ENCODE measurements around the gene CFLAR. TPM values are rescaled to one million over a fixed set of nuclear protein-coding genes. Genes with fewer than 3 reads are reported as not detected.

Gene CFLAR
- total RNA-seq, 1 experiment from 2014 or later, result 7.6 TPM

GRCh38 chr2:201132518-201132917 lies 16.6 kb downstream of the CFLAR start:
- H3K27me3 Mint-ChIP-seq (ENCODE audit: low read depth), result no peaks in the 10 kb centered on the region

More at GRCh38 chr2:201132518-201132917, 16.6 kb downstream of the CFLAR start:
- Histone ChIP-seq H3K23ac (ENCODE audit: insufficient read length, low read depth, low read length) (no peak overlapping the region), H3K27ac (ENCODE audit: insufficient read length, low read depth, low read length) (no peak overlapping the region), H2AFZ (ENCODE audit: low read length) (no peak overlapping the region), H4K5ac (ENCODE audit: insufficient read length, low read depth, low read length) (no peak overlapping the region), H3K4ac (ENCODE audit: low read depth, low read length) (no peak overlapping the region), H3K4me2 (ENCODE audit: insufficient read depth, insufficient read length, low read length) (no peak overlapping the region), H3K56ac (ENCODE audit: insufficient read length, low read depth, low read length) (no peak overlapping the region), H3K79me2 (ENCODE audit: insufficient read depth, low read length) (no peaks in the 10 kb centered on the region), H4K8ac (replicated peaks; ENCODE audit: insufficient read length, low read depth, low read length) (no peak overlapping the region), H3K9me3 (ENCODE audit: control insufficient read depth, low read depth, low read length) (no peaks in the 10 kb centered on the region), H3K79me1 (ENCODE audit: insufficient read depth, low read depth, low read length, poor library complexity, severe bottlenecking) (no peaks in the 10 kb centered on the region), H2AK5ac (ENCODE audit: insufficient read length, low read length) (no peak overlapping the region), H2BK5ac (ENCODE audit: insufficient read length, low read length) (no peak overlapping the region), H2BK12ac (ENCODE audit: insufficient read length, low read depth, low read length) (no peak overlapping the region), H2BK120ac (ENCODE audit: low read depth, low read length, poor library complexity, severe bottlenecking) (no peak overlapping the region), H3K27me3 (ENCODE audit: insufficient read depth, low read length) (no peaks in the 10 kb centered on the region), H3T11ph (ENCODE audit: low read length) (no peak overlapping the region), H3K23me2 (ENCODE audit: insufficient read length, low read depth, low read length, poor library complexity, severe bottlenecking) (no peaks in the 10 kb centered on the region), H4K20me1 (ENCODE audit: control insufficient read depth, insufficient read depth, insufficient read length) (no peaks in the 10 kb centered on the region), H3K9ac (ENCODE audit: extremely low read depth, insufficient read length, low read length) (no peak overlapping the region), H2BK20ac (ENCODE audit: low read depth, low read length, poor library complexity, severe bottlenecking) (no peak overlapping the region), H3K4me1 (ENCODE audit: insufficient read depth, low read length) (peaks cover 10% of the 10 kb centered on the region), H3K18ac (ENCODE audit: insufficient read length, low read depth, low read length) (no peak overlapping the region), H3K14ac (ENCODE audit: insufficient read depth, low read length) (no peak overlapping the region), H4K91ac (ENCODE audit: insufficient read length, low read depth, low read length) (no peak overlapping the region), H2BK15ac (ENCODE audit: low read depth, low read length) (no peak overlapping the region)
- TF ChIP-seq CTCF (conservative IDR thresholded peaks at IDR 0.05), result no peak
- Mint-ChIP-seq H3K36me3 (ENCODE audit: insufficient read depth in 1 of 3, low read depth in 3 of 3) (peaks cover 2 to 5% (median 2%) of the 10 kb centered on the region in 3 experiments; a peak in 5 of 7 replicates), H3K27ac (no peak overlapping the region), H3K9me3 (no peaks in the 10 kb centered on the region; a peak in 1 of 5 replicates), H3K4me1 (peaks cover 18 to 23% of the 10 kb centered on the region in 2 experiments), H3K4me3 (no peak overlapping the region)
- DNase-seq, result no peak
- no CpG with 5 or more reads among the region's 1 CpG for WGBS (ENCODE audit: extremely low coverage, insufficient read length, low lambda C conversion rate)

Measured in H9 (cell line).